ENCODE results near the gene TFDP1.

- TF ChIP-seq CTCF (IDR thresholded peaks at IDR 0.05) (no peak), POLR2AphosphoS5 (IDR thresholded peaks at IDR 0.05) (no peak)
These were observed 72.5 kb downstream of the TFDP1 start for GRCh38 chr13:113656831-113657671.
